Liver (tissue), 3 donors: ENCODE results near the gene NEK5.
A peak's percentile ranks its signal among the peaks of the same experiment; 100 is the strongest.

Experiments
- CTCF ChIP-seq: fragments of 150-350 bp; IDR thresholded peaks from 2 replicates; pipeline ENCODE4 v1.5.1; 2017; ENCODE audit warnings: improper control_type of control experiment, low read depth, low read length; ENCODE audit not compliant: missing input control
- FOXA1 ChIP-seq: IDR thresholded peaks from 2 replicates; pipeline ENCODE4 v1.6.1; 2016; ENCODE audit warnings: antibody characterized with exemption
- GABPA ChIP-seq, 2 donors: IDR thresholded peaks in 1 of 2; conservative IDR thresholded peaks in 1 of 2; 2 replicates each; pipeline ENCODE4 v1.6.1; 2016; ENCODE audit warnings: antibody characterized with exemption in 2 of 2, mild to moderate bottlenecking in 1 of 2, moderate library complexity in 1 of 2
- JUND ChIP-seq, 2 donors: IDR thresholded peaks; 2 replicates each; pipeline ENCODE4 v1.6.1; 2016; ENCODE audit warnings: antibody characterized with exemption in 2 of 2
- MAX ChIP-seq: IDR thresholded peaks from 2 replicates; pipeline ENCODE4 v1.6.1; 2016; ENCODE audit warnings: antibody characterized with exemption
- NR2F2 ChIP-seq: IDR thresholded peaks from 2 replicates; pipeline ENCODE4 v1.6.1; 2016; ENCODE audit warnings: antibody characterized with exemption
- REST ChIP-seq: IDR thresholded peaks from 2 replicates; pipeline ENCODE4 v1.6.1; 2016; ENCODE audit warnings: antibody characterized with exemption, mild to moderate bottlenecking
- SP1 ChIP-seq: IDR thresholded peaks from 2 replicates; pipeline ENCODE4 v1.6.1; 2018; ENCODE audit warnings: antibody characterized with exemption, mild to moderate bottlenecking
- TAF1 ChIP-seq: conservative IDR thresholded peaks from 2 replicates; pipeline ENCODE4 v1.6.1; 2016; ENCODE audit warnings: antibody characterized with exemption, mild to moderate bottlenecking
- YY1 ChIP-seq: IDR thresholded peaks from 2 replicates; pipeline ENCODE4 v1.6.1; 2016; ENCODE audit warnings: antibody characterized with exemption, mild to moderate bottlenecking
- donor health status: healthy.
- donor health status: healthy.

GRCh38 chr13:51999510-51999911, 129.4 kb downstream of the NEK5 start:
- no peak for TF ChIP-seq CTCF
- peak; percentile 42 for TF ChIP-seq SP1
- no peak for TF ChIP-seq TAF1
- TF ChIP-seq MAX, result peak; percentile 75
- no peak for TF ChIP-seq NR2F2
- peak; percentile 38 for TF ChIP-seq YY1
- TF ChIP-seq GABPA (IDR thresholded peaks at IDR 0.05 in 1 of 2, conservative IDR thresholded peaks at IDR 0.05 in 1 of 2), result no peak
- TF ChIP-seq FOXA1, result peak; percentile 45
- peak; percentile 91 for TF ChIP-seq REST
- no peak for TF ChIP-seq JUND (IDR thresholded peaks at IDR 0.05)
